GM13977 (cell line): ENCODE measurements around the gene GRIP2.
"Not testable (repeated sequence)": the region's sequence is repeated elsewhere in the genome, so short reads cannot be mapped to it uniquely, and the experiment has no call there.

Experiments used
- DNase-seq: peaks from one replicate; pipeline ENCODE4 v3.0.0; 2012; ENCODE audit warnings: low spot score
- in situ Hi-C: fragments of 300-500 bp; cut with MboI; formaldehyde crosslinking; loops from one replicate; pipeline ENCODE4 v1.12.0; 2022; ENCODE audit warnings: low sequenced_read_pairs, low pct_unique_long_range_greater_than_20kb, mixed read lengths, inconsistent platforms; ENCODE audit not compliant: unreplicated experiment
- TF ChIP-seq, protein P1 (sequence below): IDR thresholded peaks from 2 replicates; pipeline ENCODE4 v1.5.1; 2012; ENCODE audit warnings: mild to moderate bottlenecking, control low read depth; ENCODE audit not compliant: insufficient read depth; ENCODE audit errors: extremely low read depth, missing control alignments

GRIP2 gene

GRCh38 chr3:14518893-14519292 is 21.2 kb downstream of the GRIP2 start:
- TF ChIP-seq, protein P1, sequence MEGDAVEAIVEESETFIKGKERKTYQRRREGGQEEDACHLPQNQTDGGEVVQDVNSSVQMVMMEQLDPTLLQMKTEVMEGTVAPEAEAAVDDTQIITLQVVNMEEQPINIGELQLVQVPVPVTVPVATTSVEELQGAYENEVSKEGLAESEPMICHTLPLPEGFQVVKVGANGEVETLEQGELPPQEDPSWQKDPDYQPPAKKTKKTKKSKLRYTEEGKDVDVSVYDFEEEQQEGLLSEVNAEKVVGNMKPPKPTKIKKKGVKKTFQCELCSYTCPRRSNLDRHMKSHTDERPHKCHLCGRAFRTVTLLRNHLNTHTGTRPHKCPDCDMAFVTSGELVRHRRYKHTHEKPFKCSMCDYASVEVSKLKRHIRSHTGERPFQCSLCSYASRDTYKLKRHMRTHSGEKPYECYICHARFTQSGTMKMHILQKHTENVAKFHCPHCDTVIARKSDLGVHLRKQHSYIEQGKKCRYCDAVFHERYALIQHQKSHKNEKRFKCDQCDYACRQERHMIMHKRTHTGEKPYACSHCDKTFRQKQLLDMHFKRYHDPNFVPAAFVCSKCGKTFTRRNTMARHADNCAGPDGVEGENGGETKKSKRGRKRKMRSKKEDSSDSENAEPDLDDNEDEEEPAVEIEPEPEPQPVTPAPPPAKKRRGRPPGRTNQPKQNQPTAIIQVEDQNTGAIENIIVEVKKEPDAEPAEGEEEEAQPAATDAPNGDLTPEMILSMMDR: no peak
- no peak for DNase-seq
- in situ Hi-C loops: no loop called here

DNA sequence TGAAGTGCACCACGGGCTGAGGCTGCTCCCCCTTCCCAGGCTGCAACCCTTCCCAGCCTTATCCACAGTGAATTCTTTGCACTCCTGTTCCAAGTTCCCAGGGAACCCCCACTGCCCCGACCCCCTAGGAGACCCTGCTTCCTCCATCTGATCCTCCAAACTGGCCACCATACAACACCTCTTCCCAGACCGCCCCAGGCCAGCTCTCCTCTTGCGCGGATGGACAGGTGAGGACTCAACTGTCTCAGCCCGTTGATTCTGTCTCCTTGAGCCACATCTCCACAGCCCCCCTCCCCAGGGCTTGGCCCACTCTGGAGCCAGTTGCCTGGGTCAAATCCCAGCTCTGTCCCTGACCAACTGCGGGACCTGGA is 21.7 kb downstream of the GRIP2 start:
- TF ChIP-seq, protein P1: no peak
- in situ Hi-C loops: no loop called here
- no peak for DNase-seq

- TF ChIP-seq, protein P1: no peak
- no peak for DNase-seq
- in situ Hi-C loops: no loop called here
Measured at GRCh38 chr3:14517601-14518431, 22.3 kb downstream of the GRIP2 start.

- no peak for DNase-seq
- TF ChIP-seq, protein P1: no peak
- in situ Hi-C loops: no loop called here
Measured at GRCh38 chr3:14516738-14517345, 23.3 kb downstream of the GRIP2 start.

GRCh38 chr3:14515526-14515925 is 24.6 kb downstream of the GRIP2 start:
- in situ Hi-C loops, DNase-seq: not testable (repeated sequence)

DNA sequence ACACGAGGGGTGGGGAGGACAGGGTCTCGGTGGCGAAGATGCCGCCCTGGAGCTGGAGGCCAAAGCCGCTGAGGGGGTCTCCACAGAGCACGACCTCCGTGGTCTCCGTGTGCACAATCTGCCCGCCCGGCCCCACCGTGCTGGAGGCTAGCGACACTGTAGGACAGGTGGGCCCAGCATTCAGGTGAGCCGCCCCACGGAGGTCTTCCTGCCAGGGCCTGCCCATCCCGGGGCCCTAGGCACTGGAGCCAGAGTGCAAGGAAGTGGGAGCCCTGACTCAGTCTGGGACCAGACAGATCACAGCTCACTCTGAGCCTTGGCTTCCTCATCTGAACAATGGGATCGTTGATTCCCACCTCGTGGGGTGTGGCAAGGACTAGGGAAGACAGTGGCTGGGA is 25.8 kb downstream of the GRIP2 start:
- no peak for DNase-seq
- TF ChIP-seq, protein P1: no peak
- in situ Hi-C loops: no loop called here
